Progenitor cell of endocrine pancreas (in vitro differentiated cells): ENCODE data around the gene ZNF687. TPM values are rescaled to one million over a fixed set of nuclear protein-coding genes. Genes with fewer than 3 reads are reported as not detected.

Source experiments
- DNase-seq: peaks from one replicate; pipeline ENCODE4 v3.0.0; 2021; ENCODE audit warnings: low spot score; ENCODE audit not compliant: unreplicated experiment
- H3K27ac Mint-ChIP-seq: 2 replicates; pipeline ENCODE4 v1.8.0; 2021; ENCODE audit warnings: mild to moderate bottlenecking, moderate library complexity, mixed read lengths
- H3K27me3 Mint-ChIP-seq: 2 replicates; pipeline ENCODE4 v1.8.0; 2021; ENCODE audit warnings: mixed read lengths
- H3K36me3 Mint-ChIP-seq: 2 replicates; pipeline ENCODE4 v1.8.0; 2022; ENCODE audit warnings: mixed read lengths; ENCODE audit not compliant: insufficient read depth
- H3K4me1 Mint-ChIP-seq: 2 replicates; pipeline ENCODE4 v1.8.0; 2021; ENCODE audit warnings: low read depth, mixed read lengths
- H3K4me3 Mint-ChIP-seq: 2 replicates; pipeline ENCODE4 v1.8.0; 2021; ENCODE audit warnings: low read depth, mild to moderate bottlenecking, moderate library complexity, mixed read lengths
- H3K9me3 Mint-ChIP-seq: 2 replicates; pipeline ENCODE4 v1.8.0; 2021; ENCODE audit warnings: low read depth, mixed read lengths
- long read RNA-seq: library from polyadenylated mRNA; unstranded; transcript quantifications from one replicate; pipeline ENCODE4 v2.0.0, GENCODE V29; 2020
- total RNA-seq: library from RNA; stranded (reverse); gene quantifications from 2 replicates; pipeline ENCODE4 v1.2.1, GENCODE V29; 2021
- TF ChIP-seq, protein P1 (sequence below): fragments of 200-600 bp; sonication (generic); IDR thresholded peaks from one replicate; pipeline ENCODE4 v1.5.0; 2021; ENCODE audit warnings: antibody characterized with exemption, mild to moderate bottlenecking; ENCODE audit not compliant: unreplicated experiment

Gene ZNF687, protein sequence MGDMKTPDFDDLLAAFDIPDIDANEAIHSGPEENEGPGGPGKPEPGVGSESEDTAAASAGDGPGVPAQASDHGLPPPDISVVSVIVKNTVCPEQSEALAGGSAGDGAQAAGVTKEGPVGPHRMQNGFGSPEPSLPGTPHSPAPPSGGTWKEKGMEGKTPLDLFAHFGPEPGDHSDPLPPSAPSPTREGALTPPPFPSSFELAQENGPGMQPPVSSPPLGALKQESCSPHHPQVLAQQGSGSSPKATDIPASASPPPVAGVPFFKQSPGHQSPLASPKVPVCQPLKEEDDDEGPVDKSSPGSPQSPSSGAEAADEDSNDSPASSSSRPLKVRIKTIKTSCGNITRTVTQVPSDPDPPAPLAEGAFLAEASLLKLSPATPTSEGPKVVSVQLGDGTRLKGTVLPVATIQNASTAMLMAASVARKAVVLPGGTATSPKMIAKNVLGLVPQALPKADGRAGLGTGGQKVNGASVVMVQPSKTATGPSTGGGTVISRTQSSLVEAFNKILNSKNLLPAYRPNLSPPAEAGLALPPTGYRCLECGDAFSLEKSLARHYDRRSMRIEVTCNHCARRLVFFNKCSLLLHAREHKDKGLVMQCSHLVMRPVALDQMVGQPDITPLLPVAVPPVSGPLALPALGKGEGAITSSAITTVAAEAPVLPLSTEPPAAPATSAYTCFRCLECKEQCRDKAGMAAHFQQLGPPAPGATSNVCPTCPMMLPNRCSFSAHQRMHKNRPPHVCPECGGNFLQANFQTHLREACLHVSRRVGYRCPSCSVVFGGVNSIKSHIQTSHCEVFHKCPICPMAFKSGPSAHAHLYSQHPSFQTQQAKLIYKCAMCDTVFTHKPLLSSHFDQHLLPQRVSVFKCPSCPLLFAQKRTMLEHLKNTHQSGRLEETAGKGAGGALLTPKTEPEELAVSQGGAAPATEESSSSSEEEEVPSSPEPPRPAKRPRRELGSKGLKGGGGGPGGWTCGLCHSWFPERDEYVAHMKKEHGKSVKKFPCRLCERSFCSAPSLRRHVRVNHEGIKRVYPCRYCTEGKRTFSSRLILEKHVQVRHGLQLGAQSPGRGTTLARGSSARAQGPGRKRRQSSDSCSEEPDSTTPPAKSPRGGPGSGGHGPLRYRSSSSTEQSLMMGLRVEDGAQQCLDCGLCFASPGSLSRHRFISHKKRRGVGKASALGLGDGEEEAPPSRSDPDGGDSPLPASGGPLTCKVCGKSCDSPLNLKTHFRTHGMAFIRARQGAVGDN
- total RNA-seq, result 43.0 and 45.0 TPM in 2 replicates
- long read RNA-seq, result 0 reads

DNA sequence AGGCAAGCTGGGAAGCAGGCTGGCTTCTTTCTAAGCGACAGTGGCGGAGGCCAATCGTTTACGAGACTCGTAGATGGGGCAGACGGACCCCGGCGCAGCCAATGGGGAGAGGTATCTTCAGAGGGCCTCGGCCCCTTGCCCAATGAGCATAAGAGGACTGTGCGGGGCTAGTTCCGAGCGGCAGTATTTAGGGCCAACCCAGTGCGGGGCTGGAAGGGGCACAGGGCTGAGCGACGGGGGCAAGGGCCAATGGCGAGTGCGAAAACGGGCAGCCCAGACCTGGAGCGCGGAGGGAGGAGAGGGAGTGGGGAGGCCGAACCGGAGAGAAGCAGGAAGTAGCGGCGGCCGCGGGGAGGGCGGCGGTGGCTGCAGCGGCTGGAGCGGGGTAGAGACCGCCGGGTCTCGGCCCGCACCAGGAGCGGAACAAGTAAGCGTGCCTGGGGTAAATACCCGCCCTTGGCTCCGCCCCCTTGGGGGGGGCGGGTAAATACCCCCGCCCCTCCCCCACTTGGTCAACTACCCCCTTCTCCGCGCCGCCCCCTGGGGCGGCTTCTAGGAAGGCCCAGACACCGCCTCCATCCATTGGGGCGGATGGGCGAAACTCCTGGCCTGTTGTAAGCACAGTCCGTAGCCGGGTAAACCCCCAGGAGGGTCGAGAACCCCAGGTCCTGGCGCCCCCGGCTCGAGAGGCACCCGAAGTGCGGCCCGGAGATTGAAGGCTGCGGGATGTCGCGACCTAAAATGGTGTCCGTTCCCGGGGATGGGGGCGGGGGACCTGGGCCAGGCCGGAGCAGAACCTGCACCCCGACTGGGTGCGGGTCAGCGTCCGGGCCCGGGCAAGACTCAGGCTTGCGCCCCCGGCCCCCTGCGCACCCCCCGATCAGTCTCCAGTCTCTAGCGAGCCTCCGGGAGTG is at the start of gene ZNF687:
TSS of gene ZNF687 (plus strand) at position 331 of the 914 bp plus-strand sequence. CDS start 3,993 bp downstream, outside the sequence.
- H3K27ac Mint-ChIP-seq, result peak within 1 kb of the TSS; percentile 100
- H3K9me3 Mint-ChIP-seq, result no peaks in the 10 kb centered on the region
- H3K27me3 Mint-ChIP-seq, result peaks cover 6% of the 10 kb centered on the region
- DNase-seq, result peak; percentile 98
- H3K4me3 Mint-ChIP-seq, result peak within 1 kb of the TSS; percentile 99
- TF ChIP-seq, protein P1, sequence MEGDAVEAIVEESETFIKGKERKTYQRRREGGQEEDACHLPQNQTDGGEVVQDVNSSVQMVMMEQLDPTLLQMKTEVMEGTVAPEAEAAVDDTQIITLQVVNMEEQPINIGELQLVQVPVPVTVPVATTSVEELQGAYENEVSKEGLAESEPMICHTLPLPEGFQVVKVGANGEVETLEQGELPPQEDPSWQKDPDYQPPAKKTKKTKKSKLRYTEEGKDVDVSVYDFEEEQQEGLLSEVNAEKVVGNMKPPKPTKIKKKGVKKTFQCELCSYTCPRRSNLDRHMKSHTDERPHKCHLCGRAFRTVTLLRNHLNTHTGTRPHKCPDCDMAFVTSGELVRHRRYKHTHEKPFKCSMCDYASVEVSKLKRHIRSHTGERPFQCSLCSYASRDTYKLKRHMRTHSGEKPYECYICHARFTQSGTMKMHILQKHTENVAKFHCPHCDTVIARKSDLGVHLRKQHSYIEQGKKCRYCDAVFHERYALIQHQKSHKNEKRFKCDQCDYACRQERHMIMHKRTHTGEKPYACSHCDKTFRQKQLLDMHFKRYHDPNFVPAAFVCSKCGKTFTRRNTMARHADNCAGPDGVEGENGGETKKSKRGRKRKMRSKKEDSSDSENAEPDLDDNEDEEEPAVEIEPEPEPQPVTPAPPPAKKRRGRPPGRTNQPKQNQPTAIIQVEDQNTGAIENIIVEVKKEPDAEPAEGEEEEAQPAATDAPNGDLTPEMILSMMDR, result no peak
- H3K4me1 Mint-ChIP-seq, result peaks cover 16% of the 10 kb centered on the region
- H3K36me3 Mint-ChIP-seq, result peaks cover 5% of the 10 kb centered on the region

DNA sequence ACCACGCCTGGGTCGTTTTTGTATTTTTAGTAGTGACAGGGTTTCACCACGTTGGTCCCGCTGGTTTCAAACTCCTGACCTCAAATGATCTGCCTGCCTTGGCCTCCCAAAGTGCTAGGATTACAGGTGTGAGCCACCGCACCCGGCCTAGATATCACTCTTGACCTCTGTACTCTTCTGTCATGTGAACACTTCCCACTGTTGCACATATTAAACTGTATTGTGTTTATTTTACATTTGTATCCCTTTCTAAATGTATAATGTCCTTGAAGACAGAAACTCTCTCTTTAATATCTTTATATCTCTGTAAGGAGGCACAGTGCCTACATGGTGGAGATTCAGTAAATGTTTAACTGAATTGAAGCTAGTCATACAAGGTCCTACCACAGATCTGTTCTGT is 46.9 kb upstream of the ZNF687 start:
- peaks cover 37% of the 10 kb centered on the region for H3K36me3 Mint-ChIP-seq
- H3K9me3 Mint-ChIP-seq, result no peaks in the 10 kb centered on the region
- H3K4me3 Mint-ChIP-seq, result no peak overlapping the region
- TF ChIP-seq, protein P1, result no peak
- H3K27ac Mint-ChIP-seq, result no peak overlapping the region
- H3K27me3 Mint-ChIP-seq, result no peaks in the 10 kb centered on the region
- no peak for DNase-seq
- no peaks in the 10 kb centered on the region for H3K4me1 Mint-ChIP-seq

DNA sequence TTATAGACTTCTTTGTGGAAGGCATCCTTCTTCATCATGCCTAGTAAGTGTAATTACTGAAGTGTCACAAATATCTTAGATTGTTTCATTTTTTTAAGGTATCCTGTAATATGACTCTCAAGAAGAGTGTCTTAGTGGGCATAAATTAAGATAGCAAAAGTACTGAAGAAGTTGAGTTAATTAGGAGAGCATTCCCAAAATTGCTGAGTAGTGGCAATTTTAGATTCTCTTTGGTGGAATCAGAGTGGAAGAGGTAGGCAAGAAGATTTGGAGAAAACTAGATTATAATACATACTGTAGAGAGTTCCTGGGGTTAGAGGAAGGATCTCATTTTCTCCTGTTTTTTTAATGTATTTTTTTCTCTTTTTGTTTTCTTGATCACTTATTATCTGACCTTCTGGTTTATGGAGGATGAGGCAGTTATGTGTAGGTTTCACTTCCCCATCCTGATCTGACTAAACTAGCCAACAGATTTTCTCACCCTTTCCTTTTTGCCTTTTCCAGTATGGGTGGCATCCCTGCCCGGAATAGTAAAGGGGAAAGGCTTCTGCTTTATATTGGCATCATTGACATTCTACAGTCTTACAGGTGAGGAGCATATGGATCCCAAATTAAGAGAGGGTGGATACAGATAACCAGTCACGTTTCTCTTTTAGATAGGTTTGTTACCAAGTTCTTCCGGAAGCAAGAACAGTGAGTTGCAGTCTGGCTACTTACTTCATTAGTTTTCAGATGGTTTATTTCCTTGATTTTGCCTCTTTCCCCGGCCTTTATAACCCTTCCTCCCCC is 44.2 kb upstream of the ZNF687 start:
- H3K4me3 Mint-ChIP-seq, result no peak overlapping the region

DNA sequence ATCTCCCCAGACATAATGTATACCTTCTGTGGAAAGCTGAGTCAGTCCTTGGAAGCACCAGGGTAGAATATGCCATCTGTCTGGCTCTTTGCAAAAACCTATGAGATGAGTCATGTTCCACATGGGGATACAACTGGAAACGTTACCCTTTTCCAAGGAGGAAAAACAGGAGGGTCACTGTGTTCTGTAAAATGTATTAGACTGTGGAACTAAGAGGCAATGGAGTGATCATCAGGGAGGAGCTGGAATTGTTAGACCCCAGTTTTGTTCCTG is 43.7 kb upstream of the ZNF687 start:
- H3K27ac Mint-ChIP-seq, result no peak overlapping the region
- H3K4me3 Mint-ChIP-seq, result no peak overlapping the region
- H3K9me3 Mint-ChIP-seq, result no peaks in the 10 kb centered on the region
- no peaks in the 10 kb centered on the region for H3K4me1 Mint-ChIP-seq
- no peaks in the 10 kb centered on the region for H3K27me3 Mint-ChIP-seq
- peaks cover 36% of the 10 kb centered on the region for H3K36me3 Mint-ChIP-seq
- TF ChIP-seq, protein P1, result no peak
- DNase-seq, result no peak

More for the DNA sequence above, 44.2 kb upstream of the ZNF687 start:
- DNase-seq, result no peak
- Mint-ChIP-seq H3K36me3 (peaks cover 34% of the 10 kb centered on the region), H3K4me1 (no peaks in the 10 kb centered on the region), H3K27ac (peak overlapping the region; percentile 34), H3K27me3 (no peaks in the 10 kb centered on the region), H3K9me3 (no peaks in the 10 kb centered on the region)
- TF ChIP-seq, protein P1, result no peak
